GM18519 (cell line): ENCODE measurements around the gene CRYZL1.
"Not testable (repeated sequence)": the region's sequence is repeated elsewhere in the genome, so short reads cannot be mapped to it uniquely, and the experiment has no call there.

ENCODE experiments used
- ATAC-seq: cut with Tn5 transposase; IDR thresholded peaks from one replicate; pipeline ENCODE4 v1.9.1; 2021; ENCODE audit warnings: mild to moderate bottlenecking, moderate library complexity; ENCODE audit not compliant: unreplicated experiment, low FRiP score

CRYZL1 gene

GRCh38 chr21:33640697-33641351, 717 bp downstream of the CRYZL1 start:
- ATAC-seq = no peak

- ATAC-seq = no peak
These were observed 7.3 kb downstream of the CRYZL1 start for GRCh38 chr21:33634254-33634653.

GRCh38 chr21:33626151-33626550, 15.4 kb downstream of the CRYZL1 start:
- not testable (repeated sequence) for ATAC-seq

- no peak for ATAC-seq
These were observed 19.3 kb downstream of the CRYZL1 start for GRCh38 chr21:33622253-33622652.

- no peak for ATAC-seq
These were observed 21.8 kb downstream of the CRYZL1 start for GRCh38 chr21:33619726-33620125.

GRCh38 chr21:33618407-33618806, 23.1 kb downstream of the CRYZL1 start:
- ATAC-seq = no peak

- not testable (repeated sequence) for ATAC-seq
These were observed 24.0 kb downstream of the CRYZL1 start for GRCh38 chr21:33617565-33617964.

GRCh38 chr21:33611006-33611744, 30.4 kb downstream of the CRYZL1 start:
- no peak for ATAC-seq

GRCh38 chr21:33608559-33608958, 33.0 kb downstream of the CRYZL1 start:
- ATAC-seq = no peak

GRCh38 chr21:33598051-33598450, 43.5 kb downstream of the CRYZL1 start:
- ATAC-seq = no peak

- ATAC-seq = peak; percentile 80
These were observed 52.8 kb downstream of the CRYZL1 start, which contains the start of gene DONSON for GRCh38 chr21:33588485-33589335. Gene DONSON (minus strand): TSS chr21:33588684. CDS start chr21:33588641, 43 bp downstream.

GRCh38 chr21:33587792-33588484, 53.6 kb downstream of the CRYZL1 start:
- peak; percentile 21 for ATAC-seq

- no peak for ATAC-seq
These were observed 54.6 kb downstream of the CRYZL1 start for GRCh38 chr21:33586927-33587326.

GRCh38 chr21:33584455-33584854, 57.1 kb downstream of the CRYZL1 start:
- no peak for ATAC-seq

GRCh38 chr21:33578959-33579542, 62.5 kb downstream of the CRYZL1 start:
- ATAC-seq = no peak

- ATAC-seq = no peak
These were observed 63.3 kb downstream of the CRYZL1 start for GRCh38 chr21:33578214-33578613.

- not testable (repeated sequence) for ATAC-seq
These were observed 64.8 kb downstream of the CRYZL1 start for GRCh38 chr21:33576741-33577141.

GRCh38 chr21:33572350-33572749, 69.2 kb downstream of the CRYZL1 start:
- ATAC-seq = no peak

GRCh38 chr21:33569991-33570390, 71.5 kb downstream of the CRYZL1 start:
- ATAC-seq = no peak

GRCh38 chr21:33568448-33568847, 73.1 kb downstream of the CRYZL1 start:
- ATAC-seq = no peak
